ENCODE data around the gene PTPRJ. TPM values are rescaled to one million over a fixed set of nuclear protein-coding genes. Genes with fewer than 3 reads are reported as not detected.

Gene PTPRJ
- polyA plus RNA-seq, 3 donors: 10.0 to 36.4 (median 14.6) TPM

GRCh38 chr11:48093323-48093722 is 113.0 kb downstream of the PTPRJ start:
- Histone ChIP-seq H3K27ac (ENCODE audit: low read depth in 1 of 2, low read length in 2 of 2) (no peak overlapping the region), H4K20me1 (ENCODE audit: insufficient read depth, low read length) (peaks cover 100% of the 10 kb centered on the region), H3K27me3 (ENCODE audit: control insufficient read depth in 2 of 2, insufficient read depth in 2 of 2, low read length in 2 of 2) (no peaks in the 10 kb centered on the region), H3K4me1 (ENCODE audit: control insufficient read depth in 1 of 2, insufficient read depth in 2 of 2, low read length in 2 of 2) (peaks cover 0 to 4% of the 10 kb centered on the region in 2 donors), H3K4me2 (replicated peaks; ENCODE audit: extremely low read depth, low read length, poor library complexity, severe bottlenecking) (no peak overlapping the region), H3K36me3 (replicated peaks in 1 of 2; ENCODE audit: control insufficient read depth in 1 of 2, insufficient read depth in 2 of 2, low read length in 2 of 2) (peaks cover 0 to 7% of the 10 kb centered on the region in 2 donors), H3K79me2 (ENCODE audit: insufficient read depth, low read length) (peaks cover 99% of the 10 kb centered on the region), H3K9me3 (replicated peaks in 1 of 2; ENCODE audit: control insufficient read depth in 1 of 2, insufficient read depth in 1 of 2, low read length in 2 of 2) (no peaks in the 10 kb centered on the region), H3K9ac (ENCODE audit: insufficient read depth, low read length, poor library complexity, severe bottlenecking) (no peak overlapping the region), H3K4me3 (replicated peaks in 1 of 3; ENCODE audit: low read depth in 2 of 3, low read length in 3 of 3) (no peak overlapping the region), H2AFZ (ENCODE audit: insufficient read depth, low read depth, low read length, poor library complexity, severe bottlenecking) (no peak overlapping the region)
- H3K36me3 Mint-ChIP-seq: peaks cover 20 to 26% of the 10 kb centered on the region in 2 donors
- intact Hi-C loops (cut with micrococcal nuclease): no loop called here
- H3K27ac Mint-ChIP-seq: peak overlapping the region in 1 of 7 donors; percentile 22
- no peak for TF ChIP-seq CTCF (IDR thresholded peaks at IDR 0.05)
- H3K4me1 Mint-ChIP-seq: peaks cover 50% of the 10 kb centered on the region
- H3K9me3 Mint-ChIP-seq: no peaks in the 10 kb centered on the region
- no peak overlapping the region for H3K4me3 Mint-ChIP-seq
- WGBS (ENCODE audit: insufficient coverage): no CpG with 5 or more reads among the region's 4 CpGs
- no peak for DNase-seq
- H3K27me3 Mint-ChIP-seq (ENCODE audit: low read depth in 3 of 3): no peaks in the 10 kb centered on the region

GRCh38 chr11:48093795-48094642 is 113.7 kb downstream of the PTPRJ start:
- Mint-ChIP-seq H3K4me3 (no peak overlapping the region), H3K9me3 (no peaks in the 10 kb centered on the region), H3K27ac (peak overlapping the region in 4 of 7 donors; percentile 22 to 79 (median 58)), H3K36me3 (peaks cover 18 to 28% of the 10 kb centered on the region in 2 donors), H3K4me1 (peaks cover 48% of the 10 kb centered on the region), H3K27me3 (ENCODE audit: low read depth in 3 of 3) (no peaks in the 10 kb centered on the region)
- H3K9ac ChIP-seq (ENCODE audit: insufficient read depth, low read length, poor library complexity, severe bottlenecking): no peak overlapping the region
- H3K4me3 ChIP-seq (replicated peaks in 1 of 3; ENCODE audit: low read depth in 2 of 3, low read length in 3 of 3): no peak overlapping the region
- H3K9me3 ChIP-seq (replicated peaks in 1 of 2; ENCODE audit: control insufficient read depth in 1 of 2, insufficient read depth in 1 of 2, low read length in 2 of 2): no peaks in the 10 kb centered on the region
- H3K79me2 ChIP-seq (ENCODE audit: insufficient read depth, low read length): peaks cover 97% of the 10 kb centered on the region
- peaks cover 100% of the 10 kb centered on the region for H4K20me1 ChIP-seq (ENCODE audit: insufficient read depth, low read length)
- intact Hi-C loops (cut with micrococcal nuclease): no loop called here
- peaks cover 0 to 7% of the 10 kb centered on the region in 2 donors for H3K36me3 ChIP-seq (replicated peaks in 1 of 2; ENCODE audit: control insufficient read depth in 1 of 2, insufficient read depth in 2 of 2, low read length in 2 of 2)
- 73% methylated on average over 3 of the region's 6 CpGs for WGBS (ENCODE audit: insufficient coverage)
- no peaks in the 10 kb centered on the region for H3K27me3 ChIP-seq (ENCODE audit: control insufficient read depth in 2 of 2, insufficient read depth in 2 of 2, low read length in 2 of 2)
- DNase-seq: no peak
- H3K27ac ChIP-seq (ENCODE audit: low read depth in 1 of 2, low read length in 2 of 2): no peak overlapping the region
- H2AFZ ChIP-seq (ENCODE audit: insufficient read depth, low read depth, low read length, poor library complexity, severe bottlenecking): no peak overlapping the region
- TF ChIP-seq CTCF (IDR thresholded peaks at IDR 0.05): no peak
- peaks cover 0 to 4% of the 10 kb centered on the region in 2 donors for H3K4me1 ChIP-seq (ENCODE audit: control insufficient read depth in 1 of 2, insufficient read depth in 2 of 2, low read length in 2 of 2)
- no peak overlapping the region for H3K4me2 ChIP-seq (replicated peaks; ENCODE audit: extremely low read depth, low read length, poor library complexity, severe bottlenecking)
